Neuronal stem cell (in vitro differentiated cells): ENCODE measurements around the gene MYO1B.

Source experiments
- DNase-seq: peaks from one replicate; pipeline ENCODE4 v3.0.0-alpha.2; 2013; ENCODE audit warnings: low spot score
- H2AFZ ChIP-seq: one replicate; pipeline ENCODE4 v1.6.1; 2013; ENCODE audit warnings: mild to moderate bottlenecking, low read length, inconsistent platforms
- H2AK5ac ChIP-seq: 2 replicates; pipeline ENCODE4 v1.6.1; 2013; ENCODE audit warnings: low read depth, mild to moderate bottlenecking, inconsistent platforms, low read length, moderate library complexity, mixed read lengths
- H2BK120ac ChIP-seq: 2 replicates; pipeline ENCODE4 v1.6.1; 2013; ENCODE audit warnings: low read depth, mild to moderate bottlenecking, inconsistent platforms, low read length, moderate library complexity, mixed read lengths
- H2BK12ac ChIP-seq: one replicate; pipeline ENCODE4 v1.6.1; 2013; ENCODE audit warnings: low read length, inconsistent platforms
- H2BK15ac ChIP-seq: 2 replicates; pipeline ENCODE4 v1.6.1; 2013; ENCODE audit warnings: mild to moderate bottlenecking, low read length, inconsistent platforms, mixed read lengths
- H2BK5ac ChIP-seq: one replicate; pipeline ENCODE4 v1.6.1; 2013; ENCODE audit warnings: inconsistent platforms, mild to moderate bottlenecking, low read length, moderate library complexity
- H3K14ac ChIP-seq: one replicate; pipeline ENCODE4 v1.6.1; 2013; ENCODE audit warnings: low read length, inconsistent platforms
- H3K18ac ChIP-seq: 2 replicates; pipeline ENCODE4 v1.6.1; 2013; ENCODE audit warnings: low read length, inconsistent platforms
- H3K23ac ChIP-seq: 2 replicates; pipeline ENCODE4 v1.6.1; 2013; ENCODE audit warnings: low read depth, mild to moderate bottlenecking, mixed read lengths, low read length, inconsistent platforms; ENCODE audit not compliant: poor library complexity
- H3K27ac ChIP-seq: replicated peaks from 3 replicates; pipeline ENCODE4 v1.5.1; 2013; ENCODE audit warnings: low read length, inconsistent platforms
- H3K27me3 ChIP-seq, 3 experiments: 2 replicates each; pipeline ENCODE4 v1.6.1; 2013; ENCODE audit warnings: low read length in 3 of 3, mild to moderate bottlenecking in 2 of 3, inconsistent platforms in 1 of 3, low read depth in 1 of 3, mixed read lengths in 1 of 3, moderate library complexity in 1 of 3; ENCODE audit not compliant: control insufficient read depth in 3 of 3, insufficient read depth in 3 of 3
- H3K36me3 ChIP-seq, 2 donors: replicated peaks in 1 of 2; 2 replicates each; pipeline ENCODE4 v1.6.1; 2013; ENCODE audit warnings: low read length in 2 of 2; ENCODE audit not compliant: control insufficient read depth in 2 of 2, insufficient read depth in 2 of 2
- H3K4ac ChIP-seq: 2 replicates; pipeline ENCODE4 v1.6.1; 2013; ENCODE audit warnings: inconsistent platforms, mild to moderate bottlenecking, low read length, moderate library complexity
- H3K4me1 ChIP-seq, 2 donors: 1 replicate in 1 of 2; 2 replicates in 1 of 2; pipeline ENCODE4 v1.6.1; 2013; ENCODE audit warnings: low read length in 2 of 2, low read depth in 1 of 2; ENCODE audit not compliant: control insufficient read depth in 2 of 2, insufficient read depth in 1 of 2
- H3K4me2 ChIP-seq: one replicate; pipeline ENCODE4 v1.6.1; 2013; ENCODE audit warnings: mild to moderate bottlenecking, low read length, inconsistent platforms; ENCODE audit not compliant: insufficient read depth, poor library complexity, severe bottlenecking
- H3K4me3 ChIP-seq, 2 donors: 2 replicates each; pipeline ENCODE4 v1.5.1; 2013; ENCODE audit warnings: low read length in 2 of 2, mild to moderate bottlenecking in 2 of 2, inconsistent platforms in 1 of 2, moderate library complexity in 1 of 2
- H3K79me1 ChIP-seq: one replicate; pipeline ENCODE4 v1.6.1; 2013; ENCODE audit warnings: low read depth, mild to moderate bottlenecking, inconsistent platforms, low read length, moderate library complexity
- H3K9ac ChIP-seq: one replicate; pipeline ENCODE4 v1.6.1; 2013; ENCODE audit warnings: mild to moderate bottlenecking, low read depth, low read length, inconsistent platforms; ENCODE audit not compliant: poor library complexity
- H3K9me3 ChIP-seq, 2 donors: replicated peaks in 1 of 2; 2 replicates each; pipeline versions ENCODE3 to v1.6.1; 2013; ENCODE audit warnings: low read length in 2 of 2, mild to moderate bottlenecking in 2 of 2, inconsistent platforms in 1 of 2, low read depth in 1 of 2, mixed read lengths in 1 of 2, moderate library complexity in 1 of 2; ENCODE audit not compliant: control insufficient read depth in 2 of 2, insufficient read depth in 1 of 2
- H4K8ac ChIP-seq: one replicate; pipeline ENCODE4 v1.6.1; 2013; ENCODE audit warnings: low read depth, mild to moderate bottlenecking, inconsistent platforms, low read length, moderate library complexity
- H4K91ac ChIP-seq: one replicate; pipeline ENCODE4 v1.6.1; 2013; ENCODE audit warnings: low read length, low read depth, mild to moderate bottlenecking, inconsistent platforms; ENCODE audit not compliant: poor library complexity
- WGBS, 2 donors: extraction: QIAGEN DNeasy Blood & Tissue Kit; methylation state at CpG; one replicate each; pipeline ENCODE4 v1.1.7; 2013; ENCODE audit warnings: missing lambda C conversion rate in 2 of 2, mixed read lengths in 1 of 2; ENCODE audit not compliant: insufficient read length in 2 of 2, insufficient replicate concordance in 1 of 2; ENCODE audit errors: extremely low coverage in 2 of 2; 5-methylcytosine and 5-hydroxymethylcytosine counted together

The MYO1B gene

DNA sequence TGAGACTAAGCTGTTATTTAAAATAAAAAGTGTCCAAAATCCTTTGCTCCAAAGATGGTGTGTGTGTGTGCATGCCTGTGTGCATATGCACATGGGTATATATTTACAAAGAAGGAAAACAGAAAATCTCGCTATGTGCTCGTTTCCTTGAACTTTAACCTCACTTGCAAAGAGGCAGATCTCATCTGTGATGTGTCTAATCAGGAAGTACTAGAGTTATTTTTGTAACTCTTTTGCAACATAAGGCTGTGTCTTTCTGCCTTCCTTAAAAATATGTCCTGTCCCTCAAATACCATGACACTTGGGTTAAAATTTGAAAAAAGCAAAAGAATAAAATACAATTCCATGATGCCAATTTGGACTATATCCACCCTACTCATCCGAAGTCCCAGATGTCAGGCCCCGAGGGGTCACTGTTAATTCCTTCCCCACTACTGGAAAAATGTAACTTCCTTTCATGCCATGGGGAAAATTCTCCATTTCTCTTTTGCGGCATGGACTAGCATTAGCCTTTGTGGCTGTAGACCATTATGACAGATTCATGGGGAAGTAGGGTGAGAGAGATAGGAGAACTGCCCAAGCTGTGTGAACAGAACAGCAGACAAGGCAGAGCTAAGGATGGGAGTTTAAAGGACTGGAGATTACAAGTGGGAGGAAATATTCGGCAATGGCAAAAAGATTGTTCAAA is 191.3 kb downstream of the MYO1B start:
- no peaks in the 10 kb centered on the region for H3K4me1 ChIP-seq
- H3K79me1 ChIP-seq = no peaks in the 10 kb centered on the region
- no CpG with 5 or more reads among the region's 6 CpGs for WGBS, 2 donors
- no peak overlapping the region for H4K8ac ChIP-seq
- H2BK120ac ChIP-seq = no peak overlapping the region
- no peak for DNase-seq
- H3K9me3 ChIP-seq = no peaks in the 10 kb centered on the region
- H3K27me3 ChIP-seq = no peaks in the 10 kb centered on the region
- H3K36me3 ChIP-seq = no peaks in the 10 kb centered on the region
- H3K18ac ChIP-seq = no peak overlapping the region
- H2BK12ac ChIP-seq = no peak overlapping the region
- no peak overlapping the region for H3K9ac ChIP-seq
- no peak overlapping the region for H3K4me3 ChIP-seq
- H2BK15ac ChIP-seq = no peak overlapping the region
- no peak overlapping the region for H3K27ac ChIP-seq
- no peak overlapping the region for H3K14ac ChIP-seq
- H2AK5ac ChIP-seq = no peak overlapping the region
- no peak overlapping the region for H2BK5ac ChIP-seq
- no peak overlapping the region for H4K91ac ChIP-seq
- no peak overlapping the region for H3K4me2 ChIP-seq
- H3K4ac ChIP-seq = no peak overlapping the region
- H3K23ac ChIP-seq = no peak overlapping the region
- no peak overlapping the region for H2AFZ ChIP-seq

GRCh38 chr2:191439481-191439880 is 194.3 kb downstream of the MYO1B start:
- Histone ChIP-seq H2BK12ac (no peak overlapping the region), H3K27ac (no peak overlapping the region)

GRCh38 chr2:191441496-191442214 is 196.5 kb downstream of the MYO1B start:
- Histone ChIP-seq H3K9me3 (no peaks in the 10 kb centered on the region), H2BK15ac (no peak overlapping the region), H3K18ac (no peak overlapping the region), H3K4me1 (no peaks in the 10 kb centered on the region), H3K14ac (no peak overlapping the region), H3K4me3 (no peak overlapping the region), H2BK120ac (no peak overlapping the region), H3K9ac (no peak overlapping the region), H3K27me3 (no peaks in the 10 kb centered on the region), H4K8ac (no peak overlapping the region), H3K4ac (no peak overlapping the region), H4K91ac (no peak overlapping the region), H3K27ac (no peak overlapping the region), H3K79me1 (no peaks in the 10 kb centered on the region), H2AK5ac (no peak overlapping the region), H2BK5ac (no peak overlapping the region), H3K23ac (no peak overlapping the region), H2AFZ (peak overlapping the region; percentile 17), H3K36me3 (no peaks in the 10 kb centered on the region), H3K4me2 (no peak overlapping the region), H2BK12ac (no peak overlapping the region)
- no peak for DNase-seq
- WGBS, 2 donors = no CpG with 5 or more reads among the region's 14 CpGs

More at GRCh38 chr2:191439481-191439880, 194.3 kb downstream of the MYO1B start:
- Histone ChIP-seq H3K14ac (no peak overlapping the region), H3K18ac (no peak overlapping the region), H3K4me3 (no peak overlapping the region), H3K79me1 (no peaks in the 10 kb centered on the region), H2BK120ac (no peak overlapping the region), H3K36me3 (no peaks in the 10 kb centered on the region), H3K23ac (no peak overlapping the region), H4K91ac (no peak overlapping the region), H3K27me3 (no peaks in the 10 kb centered on the region), H3K4ac (no peak overlapping the region), H3K4me2 (no peak overlapping the region), H3K9me3 (no peaks in the 10 kb centered on the region), H2AK5ac (no peak overlapping the region), H2BK15ac (no peak overlapping the region), H2AFZ (no peak overlapping the region), H3K4me1 (no peaks in the 10 kb centered on the region), H4K8ac (no peak overlapping the region), H2BK5ac (no peak overlapping the region), H3K9ac (no peak overlapping the region)
- DNase-seq = no peak
- WGBS, 2 donors = no CpG with 5 or more reads among the region's 3 CpGs

GRCh38 chr2:191443446-191443845 is 198.2 kb downstream of the MYO1B start:
- no peaks in the 10 kb centered on the region for H3K79me1 ChIP-seq
- H2BK12ac ChIP-seq = no peak overlapping the region
- no peak overlapping the region for H3K27ac ChIP-seq
- no peak overlapping the region for H3K4me2 ChIP-seq
- no CpG with 5 or more reads among the region's 3 CpGs for WGBS, 2 donors
- no peak overlapping the region for H3K4me3 ChIP-seq
- no peak overlapping the region for H3K4ac ChIP-seq
- H3K9me3 ChIP-seq = no peaks in the 10 kb centered on the region
- no peak overlapping the region for H4K8ac ChIP-seq
- H2AK5ac ChIP-seq = no peak overlapping the region
- no peak overlapping the region for H3K9ac ChIP-seq
- H3K4me1 ChIP-seq = no peaks in the 10 kb centered on the region
- H2AFZ ChIP-seq = no peak overlapping the region
- no peak overlapping the region for H2BK5ac ChIP-seq
- no peaks in the 10 kb centered on the region for H3K27me3 ChIP-seq
- H3K23ac ChIP-seq = no peak overlapping the region
- H2BK120ac ChIP-seq = no peak overlapping the region
- H4K91ac ChIP-seq = no peak overlapping the region
- no peak overlapping the region for H3K14ac ChIP-seq
- H3K36me3 ChIP-seq = no peaks in the 10 kb centered on the region
- H3K18ac ChIP-seq = no peak overlapping the region
- DNase-seq = no peak
- no peak overlapping the region for H2BK15ac ChIP-seq
